ENCODE measurements around the gene GRM4. TPM values are rescaled to one million over a fixed set of nuclear protein-coding genes. Genes with fewer than 3 reads are reported as not detected.

Gene GRM4
- total RNA-seq, 1 experiment from 2014 or later = not detected

- Mint-ChIP-seq H3K9me3 (ENCODE audit: low read depth, unreplicated experiment) (peaks cover 2% of the 10 kb centered on the region), H3K4me3 (ENCODE audit: low read depth, unreplicated experiment) (no peak overlapping the region), H3K4me1 (ENCODE audit: low read depth, unreplicated experiment) (no peaks in the 10 kb centered on the region), H3K27me3 (ENCODE audit: unreplicated experiment) (peaks cover 100% of the 10 kb centered on the region), H3K27ac (ENCODE audit: unreplicated experiment) (no peak overlapping the region), H3K36me3 (ENCODE audit: insufficient read depth, unreplicated experiment) (no peaks in the 10 kb centered on the region)
- TF ChIP-seq CTCF (IDR thresholded peaks at IDR 0.05; ENCODE audit: unreplicated experiment) = no peak
- intact Hi-C loops (cut with micrococcal nuclease; ENCODE audit: unreplicated experiment) = no loop called here
- CTCF ChIA-PET = interaction anchor here (0.7 kb wide), 1 partner anchor 11 kb away, joined by 6 read pairs; no protein-coding TSS in a partner anchor
- no peak for DNase-seq
- no TSS peak for BruUV-seq (replicated peaks)
Measured at GRCh38 chr6:33993091-33993490, 152.8 kb downstream of the GRM4 start.

- no peaks in the 10 kb centered on the region for H3K36me3 Mint-ChIP-seq (ENCODE audit: insufficient read depth, unreplicated experiment)
- H3K4me3 Mint-ChIP-seq (ENCODE audit: low read depth, unreplicated experiment) = no peak overlapping the region
- no peak for TF ChIP-seq CTCF (IDR thresholded peaks at IDR 0.05; ENCODE audit: unreplicated experiment)
- DNase-seq = no peak
- H3K4me1 Mint-ChIP-seq (ENCODE audit: low read depth, unreplicated experiment) = no peaks in the 10 kb centered on the region
- CTCF ChIA-PET = no interaction called here
- no peak overlapping the region for H3K27ac Mint-ChIP-seq (ENCODE audit: unreplicated experiment)
- peaks cover 100% of the 10 kb centered on the region for H3K27me3 Mint-ChIP-seq (ENCODE audit: unreplicated experiment)
- intact Hi-C loops (cut with micrococcal nuclease; ENCODE audit: unreplicated experiment) = no loop called here
- BruUV-seq (replicated peaks) = no TSS peak
- peaks cover 1% of the 10 kb centered on the region for H3K9me3 Mint-ChIP-seq (ENCODE audit: low read depth, unreplicated experiment)
Measured at GRCh38 chr6:33992191-33992590, 153.7 kb downstream of the GRM4 start.

- H3K9me3 Mint-ChIP-seq (ENCODE audit: low read depth, unreplicated experiment) = no peaks in the 10 kb centered on the region
- CTCF ChIA-PET = interaction anchor here (0.5 kb wide), 1 partner anchor 250 kb away, joined by 3 read pairs; no protein-coding TSS in a partner anchor
- intact Hi-C loops (cut with micrococcal nuclease; ENCODE audit: unreplicated experiment) = no loop called here
- peaks cover 100% of the 10 kb centered on the region for H3K27me3 Mint-ChIP-seq (ENCODE audit: unreplicated experiment)
- no peak overlapping the region for H3K4me3 Mint-ChIP-seq (ENCODE audit: low read depth, unreplicated experiment)
- no peaks in the 10 kb centered on the region for H3K4me1 Mint-ChIP-seq (ENCODE audit: low read depth, unreplicated experiment)
- no peak for TF ChIP-seq CTCF (IDR thresholded peaks at IDR 0.05; ENCODE audit: unreplicated experiment)
- H3K36me3 Mint-ChIP-seq (ENCODE audit: insufficient read depth, unreplicated experiment) = no peaks in the 10 kb centered on the region
- no peak overlapping the region for H3K27ac Mint-ChIP-seq (ENCODE audit: unreplicated experiment)
- no peak for DNase-seq
- no TSS peak for BruUV-seq (replicated peaks)
Measured at GRCh38 chr6:33991610-33992009, 154.3 kb downstream of the GRM4 start.

GRCh38 chr6:33990061-33990541, 155.8 kb downstream of the GRM4 start:
- no peak for TF ChIP-seq CTCF (IDR thresholded peaks at IDR 0.05; ENCODE audit: unreplicated experiment)
- Mint-ChIP-seq H3K27ac (ENCODE audit: unreplicated experiment) (no peak overlapping the region), H3K9me3 (ENCODE audit: low read depth, unreplicated experiment) (no peaks in the 10 kb centered on the region), H3K27me3 (ENCODE audit: unreplicated experiment) (peaks cover 100% of the 10 kb centered on the region), H3K4me3 (ENCODE audit: low read depth, unreplicated experiment) (no peak overlapping the region), H3K36me3 (ENCODE audit: insufficient read depth, unreplicated experiment) (no peaks in the 10 kb centered on the region), H3K4me1 (ENCODE audit: low read depth, unreplicated experiment) (no peaks in the 10 kb centered on the region)
- DNase-seq = no peak
- intact Hi-C loops (cut with micrococcal nuclease; ENCODE audit: unreplicated experiment) = no loop called here
- CTCF ChIA-PET = interaction anchor here (1.2 kb wide), 1 partner anchor 9 kb away, joined by 3 read pairs; no protein-coding TSS in a partner anchor
- BruUV-seq (replicated peaks) = no TSS peak
